Ovary (tissue), 9 donors: ENCODE results near the gene MCTP2. TPM values are rescaled to one million over a fixed set of nuclear protein-coding genes. Genes with fewer than 3 reads are reported as not detected.

Source experiments
- DNase-seq, 5 donors: peaks; one replicate each; pipeline ENCODE4 v3.0.0-alpha.2; 2019 to 2020
- H3K27ac ChIP-seq, 2 donors: fragments of 200-600 bp; one replicate each; pipeline versions ENCODE4 v1.5.1 to v1.8.0; 2019 to 2022
- H3K27me3 ChIP-seq: fragments of 200-600 bp; one replicate; pipeline ENCODE4 v1.8.0; 2022
- H3K36me3 ChIP-seq: fragments of 200-600 bp; sonication (generic); one replicate; pipeline ENCODE4 v1.5.1; 2019
- H3K4me1 ChIP-seq: one replicate; pipeline ENCODE4 v1.8.1; 2013; ENCODE audit warnings: mild to moderate bottlenecking, moderate library complexity; ENCODE audit not compliant: insufficient read depth
- H3K4me3 ChIP-seq: fragments of 200-600 bp; sonication (generic); one replicate; pipeline ENCODE4 v1.5.1; 2017
- H3K9me3 ChIP-seq, 2 donors: fragments of 200-600 bp in 1 of 2; sonication (generic) in 1 of 2; one replicate each; pipeline versions ENCODE4 v1.5.1 to v1.8.1; 2013 to 2019; ENCODE audit warnings: mild to moderate bottlenecking in 1 of 2, moderate library complexity in 1 of 2
- EP300 ChIP-seq: sonication (generic); formaldehyde crosslinking; IDR thresholded peaks from one replicate; pipeline ENCODE4 v1.6.1; 2017; ENCODE audit warnings: antibody characterized with exemption
- POLR2A ChIP-seq: fragments of 450-650 bp; IDR thresholded peaks from one replicate; pipeline ENCODE4 v1.6.1; 2017; ENCODE audit warnings: antibody characterized with exemption, mild to moderate bottlenecking, moderate library complexity
- WGBS, 3 donors: extraction: QIAGEN DNeasy Blood & Tissue Kit in 1 of 3; methylation state at CpG; one replicate each; pipeline versions ENCODE4 v1.1.5 to v1.1.7; 2013 to 2017; 5-methylcytosine and 5-hydroxymethylcytosine counted together
- intact Hi-C, 4 donors: fragments of 100-400 bp; cut with DNase I; formaldehyde crosslinking; loops; one replicate each; pipeline versions ENCODE4 v1.11.0 to v1.15.1; 2022 to 2023
- polyA plus RNA-seq, 2 donors: library from polyadenylated mRNA; stranded (reverse); fragments of 200-250 nt in 1 of 2; fragments of 350-450 nt in 1 of 2; fragmentation: Illumina TruSeq in 1 of 2; extraction: RNeasy Lipid Tissue Mini Kit (QIAGEN cat#74804) in 1 of 2; gene quantifications; one replicate each; pipeline ENCODE4 v1.2.3, GENCODE V29; 2013 to 2014
- total RNA-seq, 7 donors: library from RNA; depleted of rRNA in 2 of 7; stranded (reverse); fragments of >200 nt in 2 of 7; fragmentation: NEBNext Ultra II Directional in 3 of 7; extraction: Animal tissue kit (Norgen Biotek cat#: 25700) in 3 of 7; gene quantifications; one replicate each; pipeline versions ENCODE4 v1.1.0 to v1.2.4, GENCODE V29; 2016 to 2023
- TF ChIP-seq, protein P1 (sequence below), 3 donors: fragments of 450-650 bp in 2 of 3; fragments of 200-600 bp in 1 of 3; IDR thresholded peaks; one replicate each; pipeline versions ENCODE4 v1.5.1 to v1.8.0; 2016 to 2022; ENCODE audit warnings: antibody characterized with exemption in 3 of 3, mild to moderate bottlenecking in 1 of 3
- donor health status: DM: no; HTN: no; CAD: no; lungs with moderate emphysema.
- donor health status: DM: no; HTN: no; CAD: no.
- donor health status: Bipolar disorder and iron deficiency.
- donor health status: DM: yes; HTN: yes; CAD: no.
- donor health status: DM: no; HTN: no; CAD: no.
- donor health status: DM: yes; HTN: yes; CAD: no.

The MCTP2 gene
- total and polyA plus RNA-seq, 9 donors: 0.71 to 44.5 (median 5.7) TPM

DNA sequence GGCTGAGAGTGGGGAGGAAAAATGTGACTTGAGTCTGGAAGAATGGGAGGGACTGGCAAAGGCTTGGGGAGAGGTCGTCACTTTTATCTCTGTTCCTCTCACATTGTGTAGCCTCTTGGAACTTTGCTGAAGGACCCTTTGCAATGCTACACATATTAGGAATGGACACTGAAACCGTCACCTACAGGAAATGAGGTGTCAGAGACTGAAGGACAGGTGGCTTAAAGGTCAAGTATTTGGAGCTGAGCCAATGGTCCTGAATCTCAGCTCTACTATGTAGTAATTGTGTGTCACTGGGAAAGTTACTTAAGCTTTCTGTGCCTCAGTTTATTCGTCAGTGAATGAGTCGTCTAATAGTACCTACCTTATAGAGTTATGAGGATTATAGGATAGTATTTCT, 14.7 kb downstream of the MCTP2 start:
- DNase-seq: no peak
- Histone ChIP-seq H3K36me3 (no peaks in the 10 kb centered on the region), H3K27me3 (no peaks in the 10 kb centered on the region), H3K9me3 (no peaks in the 10 kb centered on the region), H3K27ac (no peak overlapping the region), H3K4me1 (no peaks in the 10 kb centered on the region), H3K4me3 (no peak overlapping the region)
- TF ChIP-seq EP300: no peak
- no peak for TF ChIP-seq POLR2A
- TF ChIP-seq, protein P1, sequence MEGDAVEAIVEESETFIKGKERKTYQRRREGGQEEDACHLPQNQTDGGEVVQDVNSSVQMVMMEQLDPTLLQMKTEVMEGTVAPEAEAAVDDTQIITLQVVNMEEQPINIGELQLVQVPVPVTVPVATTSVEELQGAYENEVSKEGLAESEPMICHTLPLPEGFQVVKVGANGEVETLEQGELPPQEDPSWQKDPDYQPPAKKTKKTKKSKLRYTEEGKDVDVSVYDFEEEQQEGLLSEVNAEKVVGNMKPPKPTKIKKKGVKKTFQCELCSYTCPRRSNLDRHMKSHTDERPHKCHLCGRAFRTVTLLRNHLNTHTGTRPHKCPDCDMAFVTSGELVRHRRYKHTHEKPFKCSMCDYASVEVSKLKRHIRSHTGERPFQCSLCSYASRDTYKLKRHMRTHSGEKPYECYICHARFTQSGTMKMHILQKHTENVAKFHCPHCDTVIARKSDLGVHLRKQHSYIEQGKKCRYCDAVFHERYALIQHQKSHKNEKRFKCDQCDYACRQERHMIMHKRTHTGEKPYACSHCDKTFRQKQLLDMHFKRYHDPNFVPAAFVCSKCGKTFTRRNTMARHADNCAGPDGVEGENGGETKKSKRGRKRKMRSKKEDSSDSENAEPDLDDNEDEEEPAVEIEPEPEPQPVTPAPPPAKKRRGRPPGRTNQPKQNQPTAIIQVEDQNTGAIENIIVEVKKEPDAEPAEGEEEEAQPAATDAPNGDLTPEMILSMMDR (IDR thresholded peaks at IDR 0.05): no peak
- intact Hi-C loops: no loop called here
- WGBS, 3 donors: 75 to 85% (median 78%) methylated on average over 4 of the region's 4 CpGs

DNA sequence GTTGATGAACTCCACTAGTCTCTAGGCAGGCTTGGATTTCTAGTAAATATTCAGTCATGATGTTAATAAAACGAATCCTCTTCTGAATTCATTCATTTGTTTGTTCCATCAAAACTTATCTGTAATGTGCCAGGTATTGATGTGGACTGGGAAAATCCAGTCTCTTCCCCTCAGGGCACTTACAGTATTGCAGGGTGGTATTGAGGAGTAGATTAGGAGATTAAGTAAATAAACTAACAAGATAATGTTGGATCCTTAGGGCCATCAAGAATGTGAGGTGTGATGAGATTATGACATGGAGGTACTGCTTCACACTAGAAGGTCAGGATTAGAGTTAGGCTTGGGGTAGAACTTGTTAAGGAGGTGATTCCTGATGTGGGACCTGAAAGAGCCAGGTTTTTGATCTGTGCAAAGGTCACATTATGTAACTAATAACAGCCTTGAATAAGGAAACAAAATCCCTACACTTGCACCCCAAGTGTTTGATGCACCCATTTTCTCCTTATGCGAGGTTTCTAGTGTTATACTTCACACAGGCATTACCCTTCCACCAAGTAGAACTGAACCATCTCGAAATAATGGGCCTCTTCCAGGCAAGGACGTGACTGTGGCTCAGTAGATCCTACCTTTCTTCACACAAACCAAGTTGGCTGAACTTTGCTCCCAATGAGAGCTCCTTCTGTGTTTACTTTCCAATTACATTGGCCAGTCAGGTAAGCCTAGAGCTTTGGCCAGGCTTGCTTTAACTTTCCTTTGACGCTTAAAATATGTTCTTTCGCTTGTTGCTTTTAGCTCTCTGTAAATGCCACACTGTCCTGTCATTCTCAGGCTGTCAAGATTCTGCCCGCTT, 16.7 kb downstream of the MCTP2 start:
- H3K4me3 ChIP-seq: no peak overlapping the region
- H3K4me1 ChIP-seq: no peaks in the 10 kb centered on the region
- no peaks in the 10 kb centered on the region for H3K27me3 ChIP-seq
- H3K27ac ChIP-seq: no peak overlapping the region
- intact Hi-C loops: no loop called here
- no peak for DNase-seq
- TF ChIP-seq POLR2A (no peak), EP300 (no peak)
- TF ChIP-seq, protein P1 (IDR thresholded peaks at IDR 0.05): no peak
- H3K9me3 ChIP-seq: no peaks in the 10 kb centered on the region
- WGBS, 3 donors: 75 to 88% (median 81%) methylated on average over 7 of the region's 7 CpGs
- H3K36me3 ChIP-seq: no peaks in the 10 kb centered on the region

DNA sequence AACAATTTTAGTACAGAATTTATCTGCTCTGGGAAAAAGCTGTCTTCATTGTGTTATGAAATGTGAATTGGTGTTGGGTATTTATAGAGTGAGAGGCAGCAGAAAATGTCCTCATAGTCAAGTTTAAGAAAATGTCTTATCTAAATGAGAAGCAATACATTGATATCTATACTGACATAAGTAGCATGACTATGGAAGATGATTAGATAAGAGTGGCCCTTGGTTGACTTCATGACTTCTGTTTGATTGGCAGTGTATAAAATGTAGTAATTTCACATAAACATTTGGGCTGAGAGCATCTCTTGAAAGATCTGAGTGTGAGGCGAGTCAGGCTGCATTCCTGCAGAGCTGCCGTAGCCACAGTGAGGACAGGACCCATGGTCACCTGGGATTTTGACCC, 19.4 kb downstream of the MCTP2 start:
- 82 to 89% (median 89%) methylated on average over 2 of the region's 2 CpGs for WGBS, 3 donors
- no peak for DNase-seq
- no peaks in the 10 kb centered on the region for H3K9me3 ChIP-seq
- H3K36me3 ChIP-seq: no peaks in the 10 kb centered on the region
- no peak overlapping the region for H3K4me3 ChIP-seq
- H3K27me3 ChIP-seq: no peaks in the 10 kb centered on the region
- no peak for TF ChIP-seq POLR2A
- TF ChIP-seq, protein P1 (IDR thresholded peaks at IDR 0.05): no peak
- TF ChIP-seq EP300: no peak
- intact Hi-C loops: no loop called here
- H3K4me1 ChIP-seq: no peaks in the 10 kb centered on the region
- no peak overlapping the region for H3K27ac ChIP-seq

DNA sequence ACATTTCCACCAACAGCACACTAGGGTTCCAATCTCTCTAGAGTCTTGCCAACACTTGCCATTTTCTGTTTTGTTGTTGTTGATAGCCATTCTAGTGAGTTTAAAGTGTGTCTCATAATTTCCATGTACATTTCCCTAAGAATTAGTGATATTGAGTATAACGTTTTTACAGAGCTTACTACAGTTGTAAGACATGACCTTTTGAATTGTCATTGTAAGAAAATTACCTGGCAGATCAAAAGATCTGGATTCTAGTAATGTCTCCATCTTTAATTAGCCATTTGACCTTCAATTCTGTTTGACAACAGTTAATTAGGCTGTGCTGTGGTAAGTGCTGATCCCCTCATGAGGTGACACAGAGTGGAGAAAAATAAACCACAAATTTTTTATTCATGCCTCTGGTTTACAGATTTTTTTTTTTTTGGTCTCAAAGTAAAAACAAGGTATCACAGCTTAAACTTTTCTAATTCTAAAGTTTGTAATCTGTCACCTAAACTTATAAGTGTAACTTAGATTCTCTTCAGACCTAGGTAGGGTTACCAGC, 20.9 kb downstream of the MCTP2 start:
- WGBS, 3 donors: 43 to 53% (median 51%) methylated on average over 1 of the region's 1 CpG
- Histone ChIP-seq H3K27me3 (no peaks in the 10 kb centered on the region), H3K27ac (no peak overlapping the region), H3K4me3 (no peak overlapping the region), H3K9me3 (no peaks in the 10 kb centered on the region), H3K36me3 (no peaks in the 10 kb centered on the region), H3K4me1 (no peaks in the 10 kb centered on the region)
- intact Hi-C loops: no loop called here
- DNase-seq: no peak
- TF ChIP-seq, protein P1 (IDR thresholded peaks at IDR 0.05): no peak
- TF ChIP-seq POLR2A (no peak), EP300 (no peak)
